ENCODE results near the gene SLC2A9. TPM values are rescaled to one million over a fixed set of nuclear protein-coding genes. Genes with fewer than 3 reads are reported as not detected.

SLC2A9 gene
- total and polyA plus RNA-seq, 2 experiments from 2014 or later: 6.2 to 7.8 TPM

GRCh38 chr4:9921326-9921725 lies 100.0 kb downstream of the SLC2A9 start:
- no peaks in the 10 kb centered on the region for H3K27me3 ChIP-seq
- H3K27ac ChIP-seq: no peak overlapping the region
- no peak overlapping the region for H3K4me3 ChIP-seq
- no peak overlapping the region for H2AFZ ChIP-seq
- H3K9me3 ChIP-seq (ENCODE audit: low read depth): no peaks in the 10 kb centered on the region
- no peaks in the 10 kb centered on the region for H3K4me1 ChIP-seq (ENCODE audit: insufficient read depth)
- TF ChIP-seq CTCF (IDR thresholded peaks at IDR 0.05; ENCODE audit: poor library complexity) (no peak), EZH2 (IDR thresholded peaks at IDR 0.05; ENCODE audit: borderline replicate concordance) (no peak), EZH2phosphoT487 (IDR thresholded peaks at IDR 0.05; ENCODE audit: low read depth, severe bottlenecking, unreplicated experiment) (no peak)
- no peak for DNase-seq (ENCODE audit: low spot score)
- no peaks in the 10 kb centered on the region for H3K79me2 ChIP-seq
- H3K36me3 ChIP-seq (replicated peaks; ENCODE audit: insufficient read depth, low read depth): no peaks in the 10 kb centered on the region
- no peaks in the 10 kb centered on the region for H4K20me1 ChIP-seq (ENCODE audit: insufficient read depth, poor library complexity, severe bottlenecking)
- H3K9me2 ChIP-seq (replicated peaks; ENCODE audit: insufficient read depth): no peaks in the 10 kb centered on the region
- no peak overlapping the region for H3K4me2 ChIP-seq
- 56% methylated on average over 6 of the region's 6 CpGs for WGBS (ENCODE audit: low lambda C conversion rate, missing lambda C conversion rate)

- no peaks in the 10 kb centered on the region for H3K79me2 ChIP-seq
- H3K9me2 ChIP-seq (replicated peaks; ENCODE audit: insufficient read depth): no peaks in the 10 kb centered on the region
- H3K36me3 ChIP-seq (replicated peaks; ENCODE audit: insufficient read depth, low read depth): no peaks in the 10 kb centered on the region
- no peaks in the 10 kb centered on the region for H3K9me3 ChIP-seq (ENCODE audit: low read depth)
- H3K4me1 ChIP-seq (ENCODE audit: insufficient read depth): no peaks in the 10 kb centered on the region
- H3K27me3 ChIP-seq: no peaks in the 10 kb centered on the region
- no peak overlapping the region for H2AFZ ChIP-seq
- H3K27ac ChIP-seq: no peak overlapping the region
- DNase-seq (ENCODE audit: low spot score): no peak
- H4K20me1 ChIP-seq (ENCODE audit: insufficient read depth, poor library complexity, severe bottlenecking): no peaks in the 10 kb centered on the region
- 97% methylated on average over 2 of the region's 2 CpGs for WGBS (ENCODE audit: low lambda C conversion rate, missing lambda C conversion rate)
- H3K4me3 ChIP-seq: no peak overlapping the region
- TF ChIP-seq EZH2 (IDR thresholded peaks at IDR 0.05; ENCODE audit: borderline replicate concordance): no peak
- no peak overlapping the region for H3K4me2 ChIP-seq
Measured at GRCh38 chr4:9920029-9920428, 101.3 kb downstream of the SLC2A9 start.

GRCh38 chr4:9919047-9919446 lies 102.2 kb downstream of the SLC2A9 start:
- no peak overlapping the region for H3K27ac ChIP-seq
- H3K9me3 ChIP-seq (ENCODE audit: low read depth): no peaks in the 10 kb centered on the region
- WGBS (ENCODE audit: low lambda C conversion rate, missing lambda C conversion rate): 78% methylated on average over 6 of the region's 6 CpGs
- no peaks in the 10 kb centered on the region for H3K4me1 ChIP-seq (ENCODE audit: insufficient read depth)
- no peaks in the 10 kb centered on the region for H3K27me3 ChIP-seq
- no peaks in the 10 kb centered on the region for H4K20me1 ChIP-seq (ENCODE audit: insufficient read depth, poor library complexity, severe bottlenecking)
- no peaks in the 10 kb centered on the region for H3K9me2 ChIP-seq (replicated peaks; ENCODE audit: insufficient read depth)
- H2AFZ ChIP-seq: no peak overlapping the region
- H3K36me3 ChIP-seq (replicated peaks; ENCODE audit: insufficient read depth, low read depth): no peaks in the 10 kb centered on the region
- no peak for TF ChIP-seq CTCF (IDR thresholded peaks at IDR 0.05; ENCODE audit: poor library complexity)
- no peak for TF ChIP-seq EZH2 (IDR thresholded peaks at IDR 0.05; ENCODE audit: borderline replicate concordance)
- TF ChIP-seq EZH2phosphoT487 (IDR thresholded peaks at IDR 0.05; ENCODE audit: low read depth, severe bottlenecking, unreplicated experiment): no peak
- H3K4me2 ChIP-seq: no peak overlapping the region
- no peaks in the 10 kb centered on the region for H3K79me2 ChIP-seq
- no peak overlapping the region for H3K4me3 ChIP-seq
- DNase-seq (ENCODE audit: low spot score): no peak

- 79% methylated on average over 4 of the region's 4 CpGs for WGBS (ENCODE audit: low lambda C conversion rate, missing lambda C conversion rate)
- Histone ChIP-seq H4K20me1 (ENCODE audit: insufficient read depth, poor library complexity, severe bottlenecking) (no peaks in the 10 kb centered on the region), H3K9me3 (ENCODE audit: low read depth) (no peaks in the 10 kb centered on the region), H3K4me2 (no peak overlapping the region), H3K79me2 (no peaks in the 10 kb centered on the region), H3K9me2 (replicated peaks; ENCODE audit: insufficient read depth) (no peaks in the 10 kb centered on the region), H3K4me3 (no peak overlapping the region), H3K27me3 (no peaks in the 10 kb centered on the region), H3K36me3 (replicated peaks; ENCODE audit: insufficient read depth, low read depth) (no peaks in the 10 kb centered on the region), H2AFZ (no peak overlapping the region), H3K27ac (no peak overlapping the region), H3K4me1 (ENCODE audit: insufficient read depth) (no peaks in the 10 kb centered on the region)
- no peak for TF ChIP-seq CTCF (IDR thresholded peaks at IDR 0.05; ENCODE audit: poor library complexity)
- no peak for TF ChIP-seq EZH2 (IDR thresholded peaks at IDR 0.05; ENCODE audit: borderline replicate concordance)
- TF ChIP-seq EZH2phosphoT487 (IDR thresholded peaks at IDR 0.05; ENCODE audit: low read depth, severe bottlenecking, unreplicated experiment): no peak
- no peak for DNase-seq (ENCODE audit: low spot score)
Measured at GRCh38 chr4:9918484-9918883, 102.8 kb downstream of the SLC2A9 start.

All from hepatocyte (in vitro differentiated cells).